H9 (cell line): Measurements from ENCODE around the gene APOL1. TPM values are rescaled to one million over a fixed set of nuclear protein-coding genes. Genes with fewer than 3 reads are reported as not detected.

Source experiments
- DNase-seq: peaks from one replicate; pipeline ENCODE4 v3.0.0-alpha.2; 2017
- H2AFZ ChIP-seq: one replicate; pipeline ENCODE4 v1.6.1; 2013; ENCODE audit warnings: mild to moderate bottlenecking, low read length, control low read depth, moderate library complexity
- H2AK5ac ChIP-seq: 2 replicates; pipeline ENCODE4 v1.6.1; 2013; ENCODE audit warnings: low read length, control low read depth, mixed read lengths; ENCODE audit not compliant: insufficient read length
- H2BK120ac ChIP-seq: one replicate; pipeline ENCODE4 v1.6.1; 2013; ENCODE audit warnings: low read depth, mild to moderate bottlenecking, low read length, control low read depth, inconsistent platforms; ENCODE audit not compliant: poor library complexity, severe bottlenecking
- H2BK12ac ChIP-seq: 2 replicates; pipeline ENCODE4 v1.6.1; 2013; ENCODE audit warnings: low read length, control low read depth, mixed read lengths, low read depth; ENCODE audit not compliant: insufficient read length
- H2BK15ac ChIP-seq: 2 replicates; pipeline ENCODE4 v1.6.1; 2013; ENCODE audit warnings: low read depth, low read length, control low read depth
- H2BK20ac ChIP-seq: one replicate; pipeline ENCODE4 v1.6.1; 2013; ENCODE audit warnings: low read depth, mild to moderate bottlenecking, low read length, control low read depth, inconsistent platforms; ENCODE audit not compliant: poor library complexity, severe bottlenecking
- H2BK5ac ChIP-seq: 2 replicates; pipeline ENCODE4 v1.6.1; 2013; ENCODE audit warnings: low read length, control low read depth, mixed read lengths; ENCODE audit not compliant: insufficient read length
- H3K14ac ChIP-seq: 2 replicates; pipeline ENCODE4 v1.6.1; 2013; ENCODE audit warnings: low read length, control low read depth; ENCODE audit not compliant: insufficient read depth
- H3K18ac ChIP-seq: 2 replicates; pipeline ENCODE4 v1.6.1; 2013; ENCODE audit warnings: low read depth, mild to moderate bottlenecking, mixed read lengths, low read length, control low read depth; ENCODE audit not compliant: insufficient read length
- H3K23ac ChIP-seq: 2 replicates; pipeline ENCODE4 v1.6.1; 2013; ENCODE audit warnings: low read length, control low read depth, mixed read lengths, low read depth; ENCODE audit not compliant: insufficient read length
- H3K23me2 ChIP-seq: 2 replicates; pipeline ENCODE4 v1.6.1; 2013; ENCODE audit warnings: low read depth, mild to moderate bottlenecking, mixed read lengths, low read length, control low read depth; ENCODE audit not compliant: insufficient read length, poor library complexity, severe bottlenecking
- H3K27ac ChIP-seq: 2 replicates; pipeline ENCODE4 v1.5.1; 2013; ENCODE audit warnings: low read length, control low read depth, mixed read lengths, low read depth; ENCODE audit not compliant: insufficient read length
- H3K27me3 ChIP-seq: 2 replicates; pipeline ENCODE4 v1.6.1; 2013; ENCODE audit warnings: low read length, control low read depth, inconsistent platforms; ENCODE audit not compliant: insufficient read depth
- H3K4ac ChIP-seq: 2 replicates; pipeline ENCODE4 v1.6.1; 2013; ENCODE audit warnings: low read depth, mild to moderate bottlenecking, control low read depth, inconsistent platforms, low read length, moderate library complexity
- H3K4me1 ChIP-seq: 2 replicates; pipeline ENCODE4 v1.6.1; 2013; ENCODE audit warnings: low read length, control low read depth, inconsistent platforms; ENCODE audit not compliant: insufficient read depth
- H3K4me2 ChIP-seq: 2 replicates; pipeline ENCODE4 v1.6.1; 2013; ENCODE audit warnings: low read length, control low read depth, mixed read lengths; ENCODE audit not compliant: insufficient read length, insufficient read depth
- H3K56ac ChIP-seq: 2 replicates; pipeline ENCODE4 v1.6.1; 2013; ENCODE audit warnings: low read depth, mild to moderate bottlenecking, mixed read lengths, low read length, control low read depth; ENCODE audit not compliant: insufficient read length
- H3K79me1 ChIP-seq: 2 replicates; pipeline ENCODE4 v1.6.1; 2013; ENCODE audit warnings: low read depth, mild to moderate bottlenecking, moderate library complexity, low read length, control low read depth, inconsistent platforms; ENCODE audit not compliant: insufficient read depth, poor library complexity, severe bottlenecking
- H3K79me2 ChIP-seq: 2 replicates; pipeline ENCODE4 v1.6.1; 2013; ENCODE audit warnings: low read length, control low read depth, inconsistent platforms; ENCODE audit not compliant: insufficient read depth
- H3K9ac ChIP-seq: 2 replicates; pipeline ENCODE4 v1.6.1; 2013; ENCODE audit warnings: low read length, control low read depth, mixed read lengths; ENCODE audit not compliant: insufficient read length; ENCODE audit errors: extremely low read depth
- H3K9me3 ChIP-seq: one replicate; pipeline ENCODE4 v1.6.1; 2013; ENCODE audit warnings: low read depth, low read length, inconsistent platforms; ENCODE audit not compliant: control insufficient read depth
- H3T11ph ChIP-seq: one replicate; pipeline ENCODE4 v1.6.1; 2013; ENCODE audit warnings: mild to moderate bottlenecking, low read length, control low read depth, inconsistent platforms
- H4K20me1 ChIP-seq: one replicate; pipeline ENCODE4 v1.6.1; 2013; ENCODE audit not compliant: control insufficient read depth, insufficient read length, insufficient read depth
- H4K5ac ChIP-seq: 2 replicates; pipeline ENCODE4 v1.6.1; 2013; ENCODE audit warnings: low read depth, mild to moderate bottlenecking, mixed read lengths, low read length, control low read depth; ENCODE audit not compliant: insufficient read length
- H4K8ac ChIP-seq: replicated peaks from 2 replicates; pipeline ENCODE4 v1.6.1; 2013; ENCODE audit warnings: low read length, control low read depth, mixed read lengths, low read depth; ENCODE audit not compliant: insufficient read length
- H4K91ac ChIP-seq: 2 replicates; pipeline ENCODE4 v1.6.1; 2013; ENCODE audit warnings: low read depth, mild to moderate bottlenecking, moderate library complexity, mixed read lengths, low read length, control low read depth; ENCODE audit not compliant: insufficient read length
- H3K27ac Mint-ChIP-seq, 3 experiments: 2 replicates in 2 of 3; 3 replicates in 1 of 3; pipeline ENCODE4 v1.8.0; 2020 to 2021; ENCODE audit warnings: mixed read lengths in 3 of 3, mild to moderate bottlenecking in 1 of 3, moderate library complexity in 1 of 3
- H3K27me3 Mint-ChIP-seq: 2 replicates; pipeline ENCODE4 v1.8.0; 2021; ENCODE audit warnings: low read depth, mild to moderate bottlenecking, moderate library complexity, mixed read lengths
- H3K36me3 Mint-ChIP-seq, 3 experiments: 2 replicates in 2 of 3; 3 replicates in 1 of 3; pipeline ENCODE4 v1.8.0; 2020 to 2021; ENCODE audit warnings: low read depth in 3 of 3, mixed read lengths in 3 of 3; ENCODE audit not compliant: insufficient read depth in 1 of 3
- H3K4me1 Mint-ChIP-seq, 2 experiments: 2 replicates each; pipeline ENCODE4 v1.8.0; 2020; ENCODE audit warnings: mixed read lengths in 2 of 2
- H3K4me3 Mint-ChIP-seq, 2 experiments: 2 replicates in 1 of 2; 3 replicates in 1 of 2; pipeline ENCODE4 v1.8.0; 2020 to 2021; ENCODE audit warnings: mild to moderate bottlenecking in 2 of 2, mixed read lengths in 2 of 2, moderate library complexity in 1 of 2
- H3K9me3 Mint-ChIP-seq, 2 experiments: 2 replicates in 1 of 2; 3 replicates in 1 of 2; pipeline ENCODE4 v1.8.0; 2020; ENCODE audit warnings: mild to moderate bottlenecking in 2 of 2, mixed read lengths in 2 of 2, moderate library complexity in 1 of 2
- WGBS: extraction: QIAGEN DNeasy Blood & Tissue Kit; methylation state at CpG from one replicate; pipeline ENCODE4 v1.1.7; 2013; ENCODE audit warnings: missing lambda C conversion rate, low lambda C conversion rate, mixed read lengths; ENCODE audit not compliant: insufficient read length; ENCODE audit errors: extremely low coverage; 5-methylcytosine and 5-hydroxymethylcytosine counted together
- total RNA-seq: library from RNA; stranded (reverse); gene quantifications from 2 replicates; pipeline ENCODE4 v1.2.1, GENCODE V29; 2021
- TF ChIP-seq, protein P1 (sequence below): fragments of 200-600 bp; sonication (generic); conservative IDR thresholded peaks from 3 replicates; pipeline ENCODE4 v1.8.0; 2021; ENCODE audit warnings: antibody characterized with exemption, mild to moderate bottlenecking

APOL1 gene
- total RNA-seq, 1 experiment from 2014 or later, result not detected

DNA sequence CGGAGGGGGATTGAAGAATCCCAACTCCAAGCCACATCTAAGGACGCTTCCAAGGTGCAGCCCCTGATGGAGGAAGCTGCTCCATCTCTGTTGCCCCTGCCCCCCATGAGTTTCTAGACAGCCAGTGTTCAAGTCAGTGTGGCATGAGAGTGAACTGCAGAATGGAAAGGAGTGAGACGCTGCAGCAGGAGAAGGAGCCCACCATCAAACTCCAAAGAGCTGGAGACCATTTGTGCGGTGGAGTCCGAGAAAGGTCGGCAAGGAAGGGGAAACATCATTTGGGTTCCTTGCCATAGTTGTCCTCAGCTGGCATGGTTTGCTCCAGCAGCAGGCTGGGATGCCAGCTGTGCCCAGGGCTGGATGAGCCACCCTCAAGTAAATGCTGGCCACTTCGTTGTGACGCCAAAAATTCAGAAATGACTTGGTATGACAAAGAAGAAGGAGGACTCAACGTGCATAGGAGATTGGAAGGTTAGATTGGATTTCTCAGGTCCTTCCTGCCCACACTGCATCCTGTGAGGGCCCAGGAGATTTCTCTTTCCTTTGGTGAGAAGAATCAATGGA lies 30.0 kb upstream of the APOL1 start:
- Histone ChIP-seq H3K79me2 (no peaks in the 10 kb centered on the region), H3K9me3 (no peaks in the 10 kb centered on the region), H4K91ac (no peak overlapping the region), H3K9ac (no peak overlapping the region), H4K5ac (no peak overlapping the region), H2BK20ac (no peak overlapping the region), H3K23me2 (no peaks in the 10 kb centered on the region), H3K79me1 (no peaks in the 10 kb centered on the region), H4K8ac (no peak overlapping the region), H2BK12ac (no peak overlapping the region), H4K20me1 (no peaks in the 10 kb centered on the region), H3K4ac (no peak overlapping the region), H3K4me2 (no peak overlapping the region), H3T11ph (no peak overlapping the region), H3K27me3 (no peaks in the 10 kb centered on the region), H2AFZ (no peak overlapping the region), H3K14ac (no peak overlapping the region), H3K27ac (no peak overlapping the region), H2BK120ac (no peak overlapping the region), H3K4me1 (no peaks in the 10 kb centered on the region), H2AK5ac (no peak overlapping the region), H2BK5ac (no peak overlapping the region), H3K18ac (no peak overlapping the region), H3K56ac (no peak overlapping the region), H3K23ac (no peak overlapping the region), H2BK15ac (no peak overlapping the region)
- H3K9me3 Mint-ChIP-seq, result no peaks in the 10 kb centered on the region; a peak in 1 of 5 replicates
- no CpG with 5 or more reads among the region's 9 CpGs for WGBS
- peaks cover 5 to 18% (median 14%) of the 10 kb centered on the region in 3 experiments; a peak in 4 of 7 replicates for H3K36me3 Mint-ChIP-seq
- peaks cover 20% of the 10 kb centered on the region in 2 experiments for H3K4me1 Mint-ChIP-seq
- TF ChIP-seq, protein P1, sequence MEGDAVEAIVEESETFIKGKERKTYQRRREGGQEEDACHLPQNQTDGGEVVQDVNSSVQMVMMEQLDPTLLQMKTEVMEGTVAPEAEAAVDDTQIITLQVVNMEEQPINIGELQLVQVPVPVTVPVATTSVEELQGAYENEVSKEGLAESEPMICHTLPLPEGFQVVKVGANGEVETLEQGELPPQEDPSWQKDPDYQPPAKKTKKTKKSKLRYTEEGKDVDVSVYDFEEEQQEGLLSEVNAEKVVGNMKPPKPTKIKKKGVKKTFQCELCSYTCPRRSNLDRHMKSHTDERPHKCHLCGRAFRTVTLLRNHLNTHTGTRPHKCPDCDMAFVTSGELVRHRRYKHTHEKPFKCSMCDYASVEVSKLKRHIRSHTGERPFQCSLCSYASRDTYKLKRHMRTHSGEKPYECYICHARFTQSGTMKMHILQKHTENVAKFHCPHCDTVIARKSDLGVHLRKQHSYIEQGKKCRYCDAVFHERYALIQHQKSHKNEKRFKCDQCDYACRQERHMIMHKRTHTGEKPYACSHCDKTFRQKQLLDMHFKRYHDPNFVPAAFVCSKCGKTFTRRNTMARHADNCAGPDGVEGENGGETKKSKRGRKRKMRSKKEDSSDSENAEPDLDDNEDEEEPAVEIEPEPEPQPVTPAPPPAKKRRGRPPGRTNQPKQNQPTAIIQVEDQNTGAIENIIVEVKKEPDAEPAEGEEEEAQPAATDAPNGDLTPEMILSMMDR, result no peak
- H3K27me3 Mint-ChIP-seq, result peaks cover 4% of the 10 kb centered on the region
- peak overlapping the region in 1 of 3 experiments; percentile 62; a peak in 1 of 7 replicates for H3K27ac Mint-ChIP-seq
- no peak for DNase-seq
- no peak overlapping the region for H3K4me3 Mint-ChIP-seq
